OCI-LY3 (cell line): ENCODE results near the gene TNS3.
"Not testable (repeated sequence)": the region's sequence is repeated elsewhere in the genome, so short reads cannot be mapped to it uniquely, and the experiment has no call there.

Experiments
- H2AFZ ChIP-seq: fragments of 200-600, 300-600 bp; shearing (Covaris generic); 2 replicates; pipeline ENCODE4 v1.6.0; 2014; ENCODE audit warnings: antibody characterized with exemption, low read depth, low read length
- H3K27ac ChIP-seq: fragments of 200-600, 300-600 bp; sonication (generic); 2 replicates; pipeline ENCODE4 v1.5.1; 2014; ENCODE audit warnings: mild to moderate bottlenecking, low read length, moderate library complexity, mixed read lengths
- H3K27me3 ChIP-seq: fragments of 200-600, 300-600 bp; sonication (generic); 2 replicates; pipeline ENCODE4 v1.6.1; 2014; ENCODE audit warnings: low read depth, low read length, mixed read lengths
- H3K36me3 ChIP-seq: fragments of 200-600, 300-600 bp; sonication (generic); replicated peaks from 2 replicates; pipeline ENCODE3; 2014; ENCODE audit warnings: low read depth, low read length, mixed read lengths
- H3K4me1 ChIP-seq: fragments of 300-600, 200-600 bp; sonication (generic); 2 replicates; pipeline ENCODE4 v1.6.1; 2014; ENCODE audit warnings: low read length, mixed read lengths
- H3K4me2 ChIP-seq: fragments of 200-600, 300-600 bp; sonication (generic); 2 replicates; pipeline ENCODE4 v1.6.1; 2014; ENCODE audit warnings: low read length, mixed read lengths
- H3K4me3 ChIP-seq: fragments of 300-600, 200-600 bp; sonication (generic); 2 replicates; pipeline ENCODE4 v1.5.1; 2014; ENCODE audit warnings: antibody characterized with exemption, mild to moderate bottlenecking, low read length, moderate library complexity
- H3K79me2 ChIP-seq: fragments of 300-600, 200-600 bp; shearing (Covaris generic); 2 replicates; pipeline ENCODE4 v1.6.1; 2014; ENCODE audit warnings: mild to moderate bottlenecking, low read length, mixed read lengths
- H3K9ac ChIP-seq: fragments of 300-600, 200-600 bp; shearing (Covaris generic); 2 replicates; pipeline ENCODE4 v1.6.0; 2014; ENCODE audit warnings: mild to moderate bottlenecking, low read length, moderate library complexity
- H3K9me3 ChIP-seq: fragments of 200-600, 300-600 bp; shearing (Covaris generic); 2 replicates; pipeline ENCODE4 v1.6.1; 2014; ENCODE audit warnings: low read length, mixed read lengths; ENCODE audit not compliant: insufficient read depth
- H4K20me1 ChIP-seq: fragments of 200-600, 300-600 bp; sonication (generic); 2 replicates; pipeline ENCODE4 v1.6.1; 2016; ENCODE audit warnings: low read length, mixed read lengths; ENCODE audit not compliant: insufficient read depth
- EZH2phosphoT487 ChIP-seq: fragments of 200-600 bp; shearing (Covaris generic); IDR thresholded peaks from 2 replicates; pipeline ENCODE4 v1.6.1; 2018; ENCODE audit warnings: antibody characterized with exemption, mixed run types, low read depth
- TF ChIP-seq, protein P1 (sequence below): fragments of 200-600, 300-600 bp; sonication (generic); IDR thresholded peaks from 2 replicates; pipeline ENCODE4 v1.5.1; 2014; ENCODE audit warnings: antibody characterized with exemption, low read length, low read depth

The TNS3 gene

DNA sequence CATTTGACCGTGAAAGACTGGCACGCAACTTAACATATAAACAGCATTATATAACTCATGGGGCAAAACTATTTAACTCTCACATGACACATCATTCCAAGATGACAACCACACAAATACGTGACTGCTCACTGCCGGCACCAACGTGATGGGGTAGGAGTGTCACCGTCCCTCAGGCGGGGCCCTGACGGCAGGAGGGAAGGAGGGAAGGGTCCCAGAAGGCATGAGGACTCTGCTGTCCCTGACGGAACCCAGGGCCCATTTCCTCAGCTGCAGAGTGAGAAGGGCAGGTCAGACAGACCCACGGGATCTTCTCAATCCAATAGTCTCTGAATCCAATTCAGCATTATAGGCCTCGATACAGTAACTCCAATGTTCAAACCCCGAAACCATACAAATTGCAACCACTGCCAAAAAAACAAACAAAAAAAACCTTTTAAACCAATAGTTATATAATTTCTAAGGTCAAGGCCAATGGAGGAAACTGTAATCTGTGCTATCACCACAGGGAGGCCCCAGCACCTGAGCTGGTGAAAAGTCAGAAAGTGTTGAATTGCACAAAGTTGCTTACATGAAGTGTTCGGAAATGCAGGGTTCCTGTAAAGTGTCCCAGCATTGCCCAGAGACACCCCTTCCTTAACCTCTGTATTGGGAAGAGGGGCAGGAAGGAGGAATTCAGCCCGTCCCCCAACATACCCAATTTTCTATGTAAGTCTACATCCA lies 137.4 kb downstream of the TNS3 start:
- no peak for TF ChIP-seq EZH2phosphoT487
- TF ChIP-seq, protein P1, sequence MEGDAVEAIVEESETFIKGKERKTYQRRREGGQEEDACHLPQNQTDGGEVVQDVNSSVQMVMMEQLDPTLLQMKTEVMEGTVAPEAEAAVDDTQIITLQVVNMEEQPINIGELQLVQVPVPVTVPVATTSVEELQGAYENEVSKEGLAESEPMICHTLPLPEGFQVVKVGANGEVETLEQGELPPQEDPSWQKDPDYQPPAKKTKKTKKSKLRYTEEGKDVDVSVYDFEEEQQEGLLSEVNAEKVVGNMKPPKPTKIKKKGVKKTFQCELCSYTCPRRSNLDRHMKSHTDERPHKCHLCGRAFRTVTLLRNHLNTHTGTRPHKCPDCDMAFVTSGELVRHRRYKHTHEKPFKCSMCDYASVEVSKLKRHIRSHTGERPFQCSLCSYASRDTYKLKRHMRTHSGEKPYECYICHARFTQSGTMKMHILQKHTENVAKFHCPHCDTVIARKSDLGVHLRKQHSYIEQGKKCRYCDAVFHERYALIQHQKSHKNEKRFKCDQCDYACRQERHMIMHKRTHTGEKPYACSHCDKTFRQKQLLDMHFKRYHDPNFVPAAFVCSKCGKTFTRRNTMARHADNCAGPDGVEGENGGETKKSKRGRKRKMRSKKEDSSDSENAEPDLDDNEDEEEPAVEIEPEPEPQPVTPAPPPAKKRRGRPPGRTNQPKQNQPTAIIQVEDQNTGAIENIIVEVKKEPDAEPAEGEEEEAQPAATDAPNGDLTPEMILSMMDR = peak; percentile 69
- H4K20me1 ChIP-seq = peaks cover 3% of the 10 kb centered on the region; the same call in 1 of the 2 replicates
- no peaks in the 10 kb centered on the region for H3K79me2 ChIP-seq

DNA sequence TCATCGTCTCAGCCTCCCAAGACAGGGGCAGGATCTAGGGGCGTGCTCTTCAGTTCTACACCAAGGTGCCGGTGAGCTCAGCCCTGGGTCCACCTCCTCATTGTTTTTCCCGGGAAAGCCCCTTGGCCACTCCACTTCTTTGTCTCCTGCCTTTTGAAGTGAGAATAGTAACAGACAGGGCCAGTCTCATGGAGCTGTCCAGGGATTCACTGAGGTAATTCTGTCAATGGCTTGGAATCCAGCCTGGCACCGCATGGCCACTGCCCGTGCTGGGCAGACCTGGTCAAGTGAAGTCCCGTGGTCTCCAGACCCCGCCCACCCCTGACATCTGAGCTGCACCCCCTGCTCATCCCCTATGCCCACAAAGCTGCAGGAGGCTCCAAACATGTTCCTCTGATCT lies 138.9 kb downstream of the TNS3 start:
- Histone ChIP-seq H3K4me1 (peaks cover 3% of the 10 kb centered on the region; the same call in 1 of the 2 replicates), H4K20me1 (peaks cover 3% of the 10 kb centered on the region; the same call in 1 of the 2 replicates), H3K36me3 (no peaks in the 10 kb centered on the region), H3K27me3 (no peaks in the 10 kb centered on the region), H3K4me2 (no peak overlapping the region), H3K4me3 (no peak overlapping the region), H2AFZ (no peak overlapping the region), H3K9me3 (no peaks in the 10 kb centered on the region), H3K27ac (no peak overlapping the region), H3K79me2 (no peaks in the 10 kb centered on the region), H3K9ac (no peak overlapping the region)
- TF ChIP-seq, protein P1 = no peak
- no peak for TF ChIP-seq EZH2phosphoT487

More for the DNA sequence above, 137.4 kb downstream of the TNS3 start:
- no peak overlapping the region for H2AFZ ChIP-seq
- no peak overlapping the region for H3K4me3 ChIP-seq
- no peaks in the 10 kb centered on the region for H3K36me3 ChIP-seq
- no peaks in the 10 kb centered on the region for H3K9me3 ChIP-seq
- no peaks in the 10 kb centered on the region for H3K27me3 ChIP-seq
- H3K9ac ChIP-seq = no peak overlapping the region
- no peak overlapping the region for H3K4me2 ChIP-seq
- peaks cover 3% of the 10 kb centered on the region; the same call in 1 of the 2 replicates for H3K4me1 ChIP-seq
- H3K27ac ChIP-seq = no peak overlapping the region

DNA sequence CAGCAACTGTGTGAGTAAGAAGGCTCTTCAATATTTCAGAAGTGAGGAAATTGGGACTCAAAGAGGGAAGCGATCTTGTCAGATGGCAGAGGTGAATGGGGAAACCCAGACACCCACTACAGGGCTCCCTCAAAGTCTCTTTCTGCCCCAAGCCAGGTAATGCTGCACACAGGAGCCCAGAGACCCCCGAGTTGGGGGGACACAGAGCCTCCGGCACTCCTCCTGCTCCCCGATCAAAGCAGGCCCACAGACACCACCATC lies 139.4 kb downstream of the TNS3 start:
- no peaks in the 10 kb centered on the region for H3K27me3 ChIP-seq
- peaks cover 3% of the 10 kb centered on the region; the same call in 1 of the 2 replicates for H3K4me1 ChIP-seq
- H3K4me2 ChIP-seq = no peak overlapping the region
- H4K20me1 ChIP-seq = peaks cover 3% of the 10 kb centered on the region; the same call in 1 of the 2 replicates
- no peak overlapping the region for H3K9ac ChIP-seq
- no peak overlapping the region for H3K4me3 ChIP-seq
- TF ChIP-seq, protein P1 = no peak
- TF ChIP-seq EZH2phosphoT487 = no peak
- no peaks in the 10 kb centered on the region for H3K36me3 ChIP-seq
- no peak overlapping the region for H3K27ac ChIP-seq
- H3K79me2 ChIP-seq = no peaks in the 10 kb centered on the region
- H2AFZ ChIP-seq = no peak overlapping the region
- H3K9me3 ChIP-seq = no peaks in the 10 kb centered on the region

DNA sequence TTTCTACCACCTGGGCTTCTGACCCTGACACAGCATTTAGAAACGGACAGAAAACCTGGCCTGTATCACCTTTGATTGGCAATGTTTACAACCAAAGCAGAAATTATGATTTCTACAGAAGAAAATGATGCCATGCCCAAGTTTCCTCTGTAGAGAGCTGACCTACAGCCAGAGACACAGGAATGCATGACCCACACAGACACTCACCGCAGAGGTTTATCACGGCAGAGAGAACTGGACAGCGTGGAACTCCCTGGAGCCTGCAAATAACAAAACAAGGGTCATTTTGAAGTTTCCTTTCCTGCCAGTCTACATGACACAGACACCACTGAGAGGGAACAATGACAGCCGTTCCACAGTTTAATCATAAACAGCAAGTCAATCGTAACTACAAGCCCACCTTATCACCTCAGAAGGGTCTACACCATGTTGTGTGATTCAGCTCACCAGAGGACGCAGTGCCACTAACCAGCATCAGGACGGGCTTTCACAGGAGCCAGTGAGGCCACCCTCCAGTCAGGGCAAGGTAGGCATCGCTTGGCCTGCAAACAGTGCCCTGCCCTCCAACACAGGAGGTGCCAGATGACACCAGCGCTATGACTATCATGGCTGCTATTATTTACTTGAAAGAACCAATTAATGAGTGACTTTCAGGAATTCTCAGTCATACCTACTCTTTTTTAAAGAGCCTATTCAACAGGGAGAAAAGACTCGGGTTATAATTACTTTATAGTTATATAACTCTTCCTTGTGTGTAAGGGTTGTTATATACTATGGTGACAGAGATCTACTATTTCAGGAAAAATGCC lies 139.9 kb downstream of the TNS3 start:
- H3K9ac ChIP-seq = no peak overlapping the region
- H3K9me3 ChIP-seq = no peaks in the 10 kb centered on the region
- H4K20me1 ChIP-seq = peaks cover 3% of the 10 kb centered on the region; the same call in 1 of the 2 replicates
- TF ChIP-seq, protein P1 = no peak
- no peak for TF ChIP-seq EZH2phosphoT487
- no peak overlapping the region for H3K4me2 ChIP-seq
- peaks cover 3% of the 10 kb centered on the region; the same call in 1 of the 2 replicates for H3K4me1 ChIP-seq
- no peaks in the 10 kb centered on the region for H3K36me3 ChIP-seq
- H3K79me2 ChIP-seq = no peaks in the 10 kb centered on the region
- H2AFZ ChIP-seq = no peak overlapping the region
- no peaks in the 10 kb centered on the region for H3K27me3 ChIP-seq
- no peak overlapping the region for H3K4me3 ChIP-seq
- no peak overlapping the region for H3K27ac ChIP-seq

DNA sequence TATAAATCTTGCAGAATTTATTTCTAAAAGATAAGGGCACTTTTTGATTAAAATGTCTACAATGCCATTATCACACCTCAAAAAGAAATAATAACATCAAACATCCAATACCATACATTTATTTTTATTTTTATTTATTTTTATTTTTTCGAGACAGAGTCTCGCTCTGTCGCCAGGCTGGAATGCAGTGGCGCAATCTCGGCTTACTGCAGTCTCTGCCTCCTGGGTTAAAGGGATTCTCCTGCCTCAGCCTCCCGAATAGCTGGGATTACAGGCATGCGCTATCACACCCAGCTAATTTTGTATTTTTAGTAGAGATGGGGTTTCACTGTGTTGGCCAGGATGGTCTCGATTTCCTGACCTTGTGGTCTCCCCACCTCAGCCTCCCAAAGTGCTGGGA lies 140.9 kb downstream of the TNS3 start:
- not testable (repeated sequence) for H4K20me1 ChIP-seq, H3K36me3 ChIP-seq, H3K4me3 ChIP-seq, H3K79me2 ChIP-seq, H3K4me2 ChIP-seq, H2AFZ ChIP-seq, H3K27me3 ChIP-seq, H3K9ac ChIP-seq, H3K4me1 ChIP-seq, H3K27ac ChIP-seq, H3K9me3 ChIP-seq
